ENCODE results near the gene KRTAP5-6.

DNA sequence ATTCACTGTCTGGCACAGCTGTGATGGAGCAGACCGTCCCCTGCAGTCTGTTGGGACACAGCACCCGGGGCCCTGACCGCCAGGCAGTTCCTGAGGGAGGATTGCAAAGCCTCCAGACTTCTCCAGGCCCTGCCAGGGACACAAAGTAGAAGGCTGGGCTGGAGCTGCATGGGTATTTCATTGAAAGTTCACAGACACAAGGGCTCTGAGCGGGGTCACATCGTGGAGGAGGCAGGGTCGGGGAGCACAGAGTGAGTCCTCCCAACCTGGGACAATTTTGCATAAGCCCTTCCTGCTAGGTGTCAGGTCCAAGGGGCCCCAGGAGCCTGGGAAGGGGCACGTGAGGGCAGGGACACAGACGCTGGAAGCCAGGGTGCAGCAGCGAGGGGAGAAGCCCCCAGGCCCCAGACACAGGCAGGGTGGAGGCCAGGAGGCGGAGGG lies 37.7 kb downstream of the KRTAP5-6 start:
- TF ChIP-seq POLR2A (IDR thresholded peaks at IDR 0.05; ENCODE audit: low read length) (no peak), GATA1 (IDR thresholded peaks at IDR 0.05; ENCODE audit: low read depth, low read length) (no peak)

Data from erythroblast (primary cell).